SK-N-SH (cell line): ENCODE results near the gene TSHZ2. TPM values are rescaled to one million over a fixed set of nuclear protein-coding genes. Genes with fewer than 3 reads are reported as not detected.
A peak's percentile ranks its signal among the peaks of the same experiment; 100 is the strongest.

ENCODE experiments used
- CTCF ChIA-PET: fragments of 300-600, 350-600 bp; formaldehyde crosslinking; extraction: SDS; loops from one replicate; lab custom pipeline; 2021; lab: Yijun Ruan, JAX
- POLR2A ChIA-PET: fragments of 350-600 bp; sonication (Branson Sonifier 250); formaldehyde crosslinking; extraction: SDS; loops from one replicate; lab custom pipeline; 2020; ENCODE audit warnings: antibody characterized with exemption, inconsistent platforms; lab: Yijun Ruan, JAX
- DNase-seq: peaks from one replicate; pipeline ENCODE4 v3.0.0; 2012
- H2AFZ ChIP-seq: fragments of 200-600 bp; sonication (generic); 2 replicates; pipeline ENCODE4 v1.8.1; 2016; ENCODE audit warnings: antibody characterized with exemption, mild to moderate bottlenecking, low read depth
- H3F3A ChIP-seq: fragments of 200-600 bp; sonication (generic); replicated peaks from 2 replicates; pipeline ENCODE3; 2016; ENCODE audit warnings: antibody characterized with exemption, mild to moderate bottlenecking; ENCODE audit not compliant: insufficient read depth
- H3K27ac ChIP-seq, 2 experiments: fragments of 200-500 bp in 1 of 2; fragments of 200-600 bp in 1 of 2; sonication (Bioruptor generic) in 1 of 2; sonication (generic), shearing (Covaris generic) in 1 of 2; 2 replicates each; pipeline versions ENCODE4 v1.5.1 to v1.6.1; 2014 to 2016; ENCODE audit warnings: low read depth in 2 of 2, inconsistent platforms in 1 of 2, low read length in 1 of 2, mild to moderate bottlenecking in 1 of 2, mixed read lengths in 1 of 2
- H3K27me3 ChIP-seq: fragments of 200-600 bp; sonication (generic), shearing (Covaris generic); 2 replicates; pipeline ENCODE4 v1.6.1; 2016; ENCODE audit warnings: mixed run types; ENCODE audit not compliant: insufficient read depth
- H3K36me3 ChIP-seq, 2 experiments: fragments of 200-500 bp in 1 of 2; fragments of 200-600 bp in 1 of 2; sonication (Bioruptor generic) in 1 of 2; sonication (generic) in 1 of 2; replicated peaks in 1 of 2; 2 replicates each; pipeline versions ENCODE3 to v1.5.1; 2014 to 2016; ENCODE audit warnings: low read length in 1 of 2, mild to moderate bottlenecking in 1 of 2; ENCODE audit not compliant: insufficient read depth in 2 of 2, control insufficient read depth in 1 of 2
- H3K4me1 ChIP-seq, 2 experiments: fragments of 200-500 bp in 1 of 2; fragments of 200-600 bp in 1 of 2; sonication (Bioruptor generic) in 1 of 2; sonication (generic), shearing (Covaris generic) in 1 of 2; 2 replicates each; pipeline versions ENCODE4 v1.5.1 to v1.6.1; 2014 to 2016; ENCODE audit warnings: low read depth in 1 of 2, low read length in 1 of 2, mixed run types in 1 of 2; ENCODE audit not compliant: insufficient read depth in 2 of 2, control insufficient read depth in 1 of 2
- H3K4me2 ChIP-seq: fragments of 200-600 bp; sonication (generic), shearing (Covaris generic); 2 replicates; pipeline ENCODE4 v1.6.1; 2017; ENCODE audit warnings: mixed run types
- H3K4me3 ChIP-seq, 2 experiments: fragments of 200-500 bp in 1 of 2; fragments of 200-600 bp in 1 of 2; sonication (Bioruptor generic) in 1 of 2; sonication (generic), shearing (Covaris generic) in 1 of 2; 2 replicates each; pipeline versions ENCODE4 v1.5.1 to v1.8.1; 2014 to 2016; ENCODE audit warnings: low read depth in 2 of 2, inconsistent platforms in 1 of 2, low read length in 1 of 2, mild to moderate bottlenecking in 1 of 2, mixed read lengths in 1 of 2, moderate library complexity in 1 of 2
- H3K79me2 ChIP-seq: fragments of 200-600 bp; sonication (generic); 2 replicates; pipeline ENCODE4 v1.8.1; 2017; ENCODE audit warnings: mild to moderate bottlenecking; ENCODE audit not compliant: insufficient read depth
- H3K9ac ChIP-seq: fragments of 200-600 bp; sonication (generic); 2 replicates; pipeline ENCODE4 v1.6.1; 2017; ENCODE audit warnings: mixed run types
- H3K9me2 ChIP-seq: fragments of 200-600 bp; sonication (generic); 2 replicates; pipeline ENCODE4 v1.6.1; 2017; ENCODE audit warnings: mixed run types
- H3K9me3 ChIP-seq: fragments of 200-600 bp; sonication (generic); 2 replicates; pipeline ENCODE4 v1.6.1; 2017; ENCODE audit warnings: mixed run types, mild to moderate bottlenecking, moderate library complexity
- H4K20me1 ChIP-seq: fragments of 200-600 bp; sonication (generic); 2 replicates; pipeline ENCODE4 v1.6.1; 2017; ENCODE audit warnings: mild to moderate bottlenecking, mixed run types; ENCODE audit not compliant: insufficient read depth
- CHD2 ChIP-seq: fragments of 150-350 bp; IDR thresholded peaks from 2 replicates; pipeline ENCODE4 v1.6.1; 2018; ENCODE audit warnings: low read length; ENCODE audit not compliant: partially characterized antibody
- FOXM1 ChIP-seq: IDR thresholded peaks from 2 replicates; pipeline ENCODE4 v1.4.0; 2012; ENCODE audit warnings: low read depth, mild to moderate bottlenecking
- GATA2 ChIP-seq: sonication (generic); formaldehyde crosslinking; IDR thresholded peaks from 2 replicates; pipeline ENCODE4 v1.5.0; 2020; ENCODE audit warnings: mild to moderate bottlenecking, missing genetic modification reagents
- JUND ChIP-seq: IDR thresholded peaks from 2 replicates; pipeline ENCODE4 v1.4.0; 2012
- MEF2A ChIP-seq: IDR thresholded peaks from 2 replicates; pipeline ENCODE4 v1.4.0; 2012; ENCODE audit warnings: low read depth, borderline replicate concordance
- RCOR1 ChIP-seq: fragments of 150-350 bp; IDR thresholded peaks from 2 replicates; pipeline ENCODE4 v1.6.1; 2017; ENCODE audit warnings: antibody characterized with exemption, low read length
- RFX5 ChIP-seq: IDR thresholded peaks from 2 replicates; pipeline ENCODE4 v1.6.1; 2012; ENCODE audit warnings: mild to moderate bottlenecking, improper control_type of control experiment, low read length
- TCF12 ChIP-seq: IDR thresholded peaks from 2 replicates; pipeline ENCODE4 v1.4.0; 2012
- TEAD4 ChIP-seq: IDR thresholded peaks from 2 replicates; pipeline ENCODE4 v1.4.0; 2012; ENCODE audit warnings: mild to moderate bottlenecking, borderline replicate concordance; ENCODE audit not compliant: insufficient read depth
- WGBS: methylation state at CpG from one replicate; pipeline ENCODE4 v1.1.6; 2017; ENCODE audit warnings: low lambda C conversion rate; 5-methylcytosine and 5-hydroxymethylcytosine counted together
- polyA plus RNA-seq, 3 experiments: library from polyadenylated mRNA; depleted of rRNA; stranded (reverse); fragments of >200 nt; gene quantifications; 2 replicates each; pipeline ENCODE4 v1.2.3, GENCODE V29; 2012
- TF ChIP-seq, protein P1 (sequence below): fragments of 200-600 bp; sonication (generic); IDR thresholded peaks from 2 replicates; pipeline ENCODE4 v1.6.1; 2017; ENCODE audit warnings: antibody characterized with exemption, mild to moderate bottlenecking, moderate library complexity
- TF ChIP-seq, protein P2 (sequence below): IDR thresholded peaks from 2 replicates; pipeline ENCODE4 v1.6.1; 2012; ENCODE audit warnings: mild to moderate bottlenecking, low read depth, low read length, moderate library complexity
- TF ChIP-seq, protein P3 (sequence below): fragments of 150-350 bp; IDR thresholded peaks from 2 replicates; pipeline ENCODE4 v1.6.1; 2016; ENCODE audit warnings: mild to moderate bottlenecking, low read depth, low read length
- TF ChIP-seq, protein P4 (sequence below): IDR thresholded peaks from 2 replicates; pipeline ENCODE4 v1.4.0; 2012; ENCODE audit warnings: low read depth, borderline replicate concordance

The TSHZ2 gene
- polyA plus RNA-seq, 1 of the 3 experiments (the other 2 are of a cell fraction), result 0.13 TPM

DNA sequence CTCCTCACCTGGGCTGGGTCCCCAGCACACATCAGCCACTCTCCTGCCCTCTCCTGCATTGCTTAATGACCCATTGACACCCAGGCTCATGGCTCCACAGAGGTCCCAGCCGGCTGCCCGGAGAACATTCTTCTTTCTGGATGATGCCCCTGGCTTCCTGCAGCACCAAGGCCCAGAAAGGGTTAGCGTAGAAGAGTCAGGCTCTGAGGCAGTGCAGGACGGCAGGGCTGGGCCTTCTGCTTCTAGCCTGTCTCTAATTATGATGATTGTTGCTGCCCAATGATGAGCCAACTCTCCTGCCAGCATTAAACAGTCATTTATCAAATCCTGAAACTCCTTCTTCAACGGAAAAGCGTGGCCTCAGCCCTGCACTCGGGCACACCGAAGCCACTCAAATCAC, 555.0 kb downstream of the TSHZ2 start:
- ChIA-PET CTCF (interaction anchor here (1.0 kb wide), 1 partner anchor 12 kb away, joined by 3 read pairs; no protein-coding TSS in a partner anchor), POLR2A (no interaction called here)
- Histone ChIP-seq H3K4me3 (no peak overlapping the region), H4K20me1 (no peaks in the 10 kb centered on the region), H2AFZ (no peak overlapping the region), H3K4me2 (no peak overlapping the region), H3K9me2 (no peaks in the 10 kb centered on the region), H3K36me3 (no peaks in the 10 kb centered on the region), H3K27ac (no peak overlapping the region), H3K9me3 (no peaks in the 10 kb centered on the region), H3F3A (no peaks in the 10 kb centered on the region), H3K4me1 (peaks cover 0 to 4% of the 10 kb centered on the region in 2 experiments; a peak in 1 of 4 replicates), H3K79me2 (no peaks in the 10 kb centered on the region), H3K27me3 (no peaks in the 10 kb centered on the region), H3K9ac (no peak overlapping the region)
- peak; percentile 20 for DNase-seq
- 70% methylated on average over 5 of the region's 8 CpGs for WGBS
- TF ChIP-seq JUND (no peak), FOXM1 (no peak), TCF12 (no peak)

DNA sequence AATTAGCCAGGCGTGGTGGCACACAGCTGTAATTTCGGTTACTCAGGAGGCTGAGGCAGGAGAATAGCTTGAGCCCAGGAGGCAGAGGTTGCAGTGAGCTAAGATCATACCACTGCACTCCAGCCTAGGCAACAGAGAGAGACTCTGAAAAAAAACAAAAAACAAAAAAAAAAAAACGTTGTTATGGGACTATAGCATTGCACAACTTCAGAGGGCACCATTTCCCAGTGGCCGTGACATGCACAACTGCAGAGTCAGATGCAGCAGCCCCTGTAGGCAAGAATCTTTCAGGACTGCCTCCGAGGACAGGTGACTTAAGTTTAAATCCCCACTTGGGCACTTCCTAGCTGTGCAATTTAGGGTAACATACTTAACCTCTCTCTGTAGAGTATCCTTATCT, 557.5 kb downstream of the TSHZ2 start:
- Histone ChIP-seq H3K27ac (no peak overlapping the region), H3K27me3 (no peaks in the 10 kb centered on the region), H4K20me1 (no peaks in the 10 kb centered on the region), H3F3A (no peaks in the 10 kb centered on the region), H3K79me2 (no peaks in the 10 kb centered on the region), H3K9ac (no peak overlapping the region), H3K36me3 (no peaks in the 10 kb centered on the region), H3K4me2 (no peak overlapping the region), H3K4me1 (peaks cover 0 to 4% of the 10 kb centered on the region in 2 experiments; a peak in 1 of 4 replicates), H3K4me3 (no peak overlapping the region), H3K9me3 (no peaks in the 10 kb centered on the region), H2AFZ (no peak overlapping the region), H3K9me2 (no peaks in the 10 kb centered on the region)
- WGBS, result 62% methylated on average over 5 of the region's 5 CpGs
- no peak for TF ChIP-seq RFX5
- TF ChIP-seq, protein P1, sequence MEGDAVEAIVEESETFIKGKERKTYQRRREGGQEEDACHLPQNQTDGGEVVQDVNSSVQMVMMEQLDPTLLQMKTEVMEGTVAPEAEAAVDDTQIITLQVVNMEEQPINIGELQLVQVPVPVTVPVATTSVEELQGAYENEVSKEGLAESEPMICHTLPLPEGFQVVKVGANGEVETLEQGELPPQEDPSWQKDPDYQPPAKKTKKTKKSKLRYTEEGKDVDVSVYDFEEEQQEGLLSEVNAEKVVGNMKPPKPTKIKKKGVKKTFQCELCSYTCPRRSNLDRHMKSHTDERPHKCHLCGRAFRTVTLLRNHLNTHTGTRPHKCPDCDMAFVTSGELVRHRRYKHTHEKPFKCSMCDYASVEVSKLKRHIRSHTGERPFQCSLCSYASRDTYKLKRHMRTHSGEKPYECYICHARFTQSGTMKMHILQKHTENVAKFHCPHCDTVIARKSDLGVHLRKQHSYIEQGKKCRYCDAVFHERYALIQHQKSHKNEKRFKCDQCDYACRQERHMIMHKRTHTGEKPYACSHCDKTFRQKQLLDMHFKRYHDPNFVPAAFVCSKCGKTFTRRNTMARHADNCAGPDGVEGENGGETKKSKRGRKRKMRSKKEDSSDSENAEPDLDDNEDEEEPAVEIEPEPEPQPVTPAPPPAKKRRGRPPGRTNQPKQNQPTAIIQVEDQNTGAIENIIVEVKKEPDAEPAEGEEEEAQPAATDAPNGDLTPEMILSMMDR, result no peak
- TF ChIP-seq, protein P2, sequence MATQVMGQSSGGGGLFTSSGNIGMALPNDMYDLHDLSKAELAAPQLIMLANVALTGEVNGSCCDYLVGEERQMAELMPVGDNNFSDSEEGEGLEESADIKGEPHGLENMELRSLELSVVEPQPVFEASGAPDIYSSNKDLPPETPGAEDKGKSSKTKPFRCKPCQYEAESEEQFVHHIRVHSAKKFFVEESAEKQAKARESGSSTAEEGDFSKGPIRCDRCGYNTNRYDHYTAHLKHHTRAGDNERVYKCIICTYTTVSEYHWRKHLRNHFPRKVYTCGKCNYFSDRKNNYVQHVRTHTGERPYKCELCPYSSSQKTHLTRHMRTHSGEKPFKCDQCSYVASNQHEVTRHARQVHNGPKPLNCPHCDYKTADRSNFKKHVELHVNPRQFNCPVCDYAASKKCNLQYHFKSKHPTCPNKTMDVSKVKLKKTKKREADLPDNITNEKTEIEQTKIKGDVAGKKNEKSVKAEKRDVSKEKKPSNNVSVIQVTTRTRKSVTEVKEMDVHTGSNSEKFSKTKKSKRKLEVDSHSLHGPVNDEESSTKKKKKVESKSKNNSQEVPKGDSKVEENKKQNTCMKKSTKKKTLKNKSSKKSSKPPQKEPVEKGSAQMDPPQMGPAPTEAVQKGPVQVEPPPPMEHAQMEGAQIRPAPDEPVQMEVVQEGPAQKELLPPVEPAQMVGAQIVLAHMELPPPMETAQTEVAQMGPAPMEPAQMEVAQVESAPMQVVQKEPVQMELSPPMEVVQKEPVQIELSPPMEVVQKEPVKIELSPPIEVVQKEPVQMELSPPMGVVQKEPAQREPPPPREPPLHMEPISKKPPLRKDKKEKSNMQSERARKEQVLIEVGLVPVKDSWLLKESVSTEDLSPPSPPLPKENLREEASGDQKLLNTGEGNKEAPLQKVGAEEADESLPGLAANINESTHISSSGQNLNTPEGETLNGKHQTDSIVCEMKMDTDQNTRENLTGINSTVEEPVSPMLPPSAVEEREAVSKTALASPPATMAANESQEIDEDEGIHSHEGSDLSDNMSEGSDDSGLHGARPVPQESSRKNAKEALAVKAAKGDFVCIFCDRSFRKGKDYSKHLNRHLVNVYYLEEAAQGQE, result no peak
- no peak for TF ChIP-seq GATA2 (CRISPR knock-in tag)
- TF ChIP-seq CHD2, result no peak
- TF ChIP-seq, protein P3, sequence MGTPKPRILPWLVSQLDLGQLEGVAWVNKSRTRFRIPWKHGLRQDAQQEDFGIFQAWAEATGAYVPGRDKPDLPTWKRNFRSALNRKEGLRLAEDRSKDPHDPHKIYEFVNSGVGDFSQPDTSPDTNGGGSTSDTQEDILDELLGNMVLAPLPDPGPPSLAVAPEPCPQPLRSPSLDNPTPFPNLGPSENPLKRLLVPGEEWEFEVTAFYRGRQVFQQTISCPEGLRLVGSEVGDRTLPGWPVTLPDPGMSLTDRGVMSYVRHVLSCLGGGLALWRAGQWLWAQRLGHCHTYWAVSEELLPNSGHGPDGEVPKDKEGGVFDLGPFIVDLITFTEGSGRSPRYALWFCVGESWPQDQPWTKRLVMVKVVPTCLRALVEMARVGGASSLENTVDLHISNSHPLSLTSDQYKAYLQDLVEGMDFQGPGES, result no peak
- TF ChIP-seq TEAD4, result no peak
- no peak for TF ChIP-seq RCOR1
- TF ChIP-seq MEF2A, result no peak
- TF ChIP-seq, protein P4, sequence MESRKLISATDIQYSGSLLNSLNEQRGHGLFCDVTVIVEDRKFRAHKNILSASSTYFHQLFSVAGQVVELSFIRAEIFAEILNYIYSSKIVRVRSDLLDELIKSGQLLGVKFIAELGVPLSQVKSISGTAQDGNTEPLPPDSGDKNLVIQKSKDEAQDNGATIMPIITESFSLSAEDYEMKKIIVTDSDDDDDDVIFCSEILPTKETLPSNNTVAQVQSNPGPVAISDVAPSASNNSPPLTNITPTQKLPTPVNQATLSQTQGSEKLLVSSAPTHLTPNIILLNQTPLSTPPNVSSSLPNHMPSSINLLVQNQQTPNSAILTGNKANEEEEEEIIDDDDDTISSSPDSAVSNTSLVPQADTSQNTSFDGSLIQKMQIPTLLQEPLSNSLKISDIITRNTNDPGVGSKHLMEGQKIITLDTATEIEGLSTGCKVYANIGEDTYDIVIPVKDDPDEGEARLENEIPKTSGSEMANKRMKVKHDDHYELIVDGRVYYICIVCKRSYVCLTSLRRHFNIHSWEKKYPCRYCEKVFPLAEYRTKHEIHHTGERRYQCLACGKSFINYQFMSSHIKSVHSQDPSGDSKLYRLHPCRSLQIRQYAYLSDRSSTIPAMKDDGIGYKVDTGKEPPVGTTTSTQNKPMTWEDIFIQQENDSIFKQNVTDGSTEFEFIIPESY, result no peak
- POLR2A ChIA-PET, result no interaction called here
- CTCF ChIA-PET, result no interaction called here
- no peak for DNase-seq
